GM12891 (cell line): ENCODE results near the gene CPVL.

ENCODE experiments used
- DNase-seq: peaks from one replicate; pipeline ENCODE4 v3.0.0; 2011; ENCODE audit warnings: low spot score; ENCODE audit not compliant: insufficient read length
- FAIRE-seq: peaks from 2 replicates; lab custom pipeline; 2011; peaks lifted over from hg19 to GRCh38; lab: Jason Lieb, UNC
- PAX5 ChIP-seq: IDR thresholded peaks from 2 replicates; pipeline ENCODE4 v1.6.1; 2011; ENCODE audit warnings: low read length, moderate library complexity, mild to moderate bottlenecking; ENCODE audit not compliant: insufficient read depth, severe bottlenecking
- POLR2A ChIP-seq: IDR thresholded peaks from 2 replicates; pipeline ENCODE4 v1.6.1; 2011; ENCODE audit warnings: low read depth, low read length, control low read depth
- POLR2AphosphoS5 ChIP-seq: IDR thresholded peaks from 2 replicates; pipeline ENCODE4 v1.6.1; 2011; ENCODE audit warnings: low read depth, low read length, control low read depth
- POU2F2 ChIP-seq: IDR thresholded peaks from 2 replicates; pipeline ENCODE4 v1.6.1; 2011; ENCODE audit warnings: low read depth, mild to moderate bottlenecking, control low read depth, low read length, moderate library complexity
- SPI1 ChIP-seq: IDR thresholded peaks from 2 replicates; pipeline ENCODE4 v1.6.1; 2011; ENCODE audit warnings: low read depth, low read length, control low read depth
- TAF1 ChIP-seq: IDR thresholded peaks from 2 replicates; pipeline ENCODE4 v1.6.1; 2011; ENCODE audit warnings: low read depth, low read length, control low read depth

The CPVL gene

GRCh38 chr7:28954471-28954870, 191.9 kb downstream of the CPVL start:
- DNase-seq (no peak), FAIRE-seq (no peak)

GRCh38 chr7:28953633-28954032, 192.7 kb downstream of the CPVL start:
- TF ChIP-seq SPI1 = no peak
- TF ChIP-seq POU2F2 = no peak
- no peak for TF ChIP-seq TAF1
- TF ChIP-seq POLR2AphosphoS5 = no peak
- no peak for TF ChIP-seq PAX5
- TF ChIP-seq POLR2A = no peak
- DNase-seq = no peak
- no peak for FAIRE-seq

More at GRCh38 chr7:28954471-28954870, 191.9 kb downstream of the CPVL start:
- TF ChIP-seq POU2F2 = no peak
